NT2/D1 (cell line): ENCODE results near the gene CACNA2D1.

Experiments used
- DNase-seq: peaks from one replicate; pipeline ENCODE4 v3.0.0-alpha.2; 2011; ENCODE audit warnings: low read depth, low spot score
- H3K27me3 ChIP-seq: 2 replicates; pipeline ENCODE4 v1.6.0; 2011; ENCODE audit warnings: mild to moderate bottlenecking; ENCODE audit not compliant: insufficient read length, insufficient read depth
- H3K36me3 ChIP-seq: 2 replicates; pipeline ENCODE4 v1.6.1; 2011; ENCODE audit warnings: mild to moderate bottlenecking, low read length, mixed read lengths; ENCODE audit not compliant: insufficient read depth, insufficient read length
- H3K4me1 ChIP-seq: 2 replicates; pipeline ENCODE4 v1.5.1; 2011; ENCODE audit not compliant: insufficient read depth, insufficient read length
- H3K4me3 ChIP-seq: 2 replicates; pipeline ENCODE4 v1.5.1; 2011; ENCODE audit warnings: low read depth; ENCODE audit not compliant: insufficient read length
- H3K9ac ChIP-seq: 2 replicates; pipeline ENCODE4 v1.6.0; 2011; ENCODE audit warnings: low read depth; ENCODE audit not compliant: insufficient read length
- H3K9me3 ChIP-seq: 2 replicates; pipeline ENCODE4 v1.5.1; 2011; ENCODE audit warnings: mild to moderate bottlenecking, low read length; ENCODE audit not compliant: insufficient read depth
- SUZ12 ChIP-seq: IDR thresholded peaks from 2 replicates; pipeline ENCODE4 v1.6.1; 2011; ENCODE audit not compliant: insufficient read length, insufficient read depth; ENCODE audit errors: extremely low read depth
- YY1 ChIP-seq: IDR thresholded peaks from 2 replicates; pipeline ENCODE4 v1.6.1; 2011; ENCODE audit not compliant: insufficient read length, insufficient read depth
- ZNF274 ChIP-seq: IDR thresholded peaks from 2 replicates; pipeline ENCODE4 v1.6.1; 2011; ENCODE audit warnings: mild to moderate bottlenecking, low read depth, low read length

The CACNA2D1 gene

GRCh38 chr7:82263920-82264782 is 179.4 kb downstream of the CACNA2D1 start:
- H3K36me3 ChIP-seq = no peaks in the 10 kb centered on the region
- no peak overlapping the region for H3K9ac ChIP-seq
- no peak for DNase-seq
- no peaks in the 10 kb centered on the region for H3K4me1 ChIP-seq
- no peak overlapping the region for H3K4me3 ChIP-seq
- TF ChIP-seq ZNF274 = no peak
- TF ChIP-seq YY1 = no peak
- TF ChIP-seq SUZ12 = no peak
- no peaks in the 10 kb centered on the region for H3K27me3 ChIP-seq
- H3K9me3 ChIP-seq = no peaks in the 10 kb centered on the region

GRCh38 chr7:82258181-82258580 is 185.4 kb downstream of the CACNA2D1 start:
- H3K27me3 ChIP-seq = no peaks in the 10 kb centered on the region
- TF ChIP-seq SUZ12 (no peak), ZNF274 (no peak), YY1 (no peak)
- no peak for DNase-seq
- no peaks in the 10 kb centered on the region for H3K4me1 ChIP-seq
- H3K4me3 ChIP-seq = no peak overlapping the region
- no peaks in the 10 kb centered on the region for H3K9me3 ChIP-seq
- H3K36me3 ChIP-seq = no peaks in the 10 kb centered on the region
- H3K9ac ChIP-seq = no peak overlapping the region

DNA sequence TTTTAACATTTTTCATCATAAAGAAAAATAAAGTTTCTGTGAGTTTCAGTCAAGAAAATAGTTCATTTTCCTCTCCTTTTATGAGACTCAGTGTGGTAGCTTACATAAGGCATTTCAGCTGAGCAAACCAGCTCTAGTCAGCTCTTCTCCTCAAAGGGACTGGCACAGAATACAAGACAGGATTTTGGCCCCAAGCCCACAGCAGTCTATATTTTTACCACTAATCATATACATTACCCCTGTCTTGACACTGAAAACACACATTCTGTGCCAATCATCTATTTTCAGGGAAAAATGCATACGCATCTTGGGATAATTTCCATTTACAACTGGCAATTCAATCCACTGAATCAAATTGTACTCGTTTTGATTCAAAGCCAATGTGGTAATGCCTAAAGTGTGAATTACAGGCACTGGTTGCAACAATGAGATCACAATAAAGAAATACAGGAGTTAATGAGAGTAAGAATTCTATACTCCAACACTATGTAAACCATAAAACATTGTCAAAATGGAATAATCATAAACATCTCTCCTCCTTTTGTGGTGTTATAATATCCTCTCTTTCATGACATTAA is 186.4 kb downstream of the CACNA2D1 start:
- Histone ChIP-seq H3K9ac (no peak overlapping the region), H3K4me1 (no peaks in the 10 kb centered on the region), H3K27me3 (no peaks in the 10 kb centered on the region), H3K4me3 (no peak overlapping the region), H3K36me3 (no peaks in the 10 kb centered on the region), H3K9me3 (no peaks in the 10 kb centered on the region)
- TF ChIP-seq YY1 (no peak), SUZ12 (no peak)
- DNase-seq = no peak

DNA sequence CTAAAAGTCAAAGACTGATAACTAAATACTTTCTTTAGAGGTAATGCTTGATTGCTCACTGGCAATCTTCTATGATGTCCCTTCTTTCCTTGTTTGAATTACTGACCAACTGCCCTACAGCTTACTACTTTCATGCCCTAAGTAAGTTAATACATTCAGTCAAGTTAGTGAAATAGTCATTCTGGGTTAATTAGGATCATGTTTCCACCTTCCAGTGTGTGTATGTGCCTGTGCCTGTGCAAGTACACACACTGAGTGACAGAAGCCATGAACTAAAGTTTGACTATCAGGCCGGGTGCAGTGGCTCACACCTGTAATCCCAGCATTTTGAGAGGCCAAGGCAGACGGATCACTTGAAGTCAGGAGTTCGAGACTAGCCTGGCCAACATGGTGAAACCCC is 187.9 kb downstream of the CACNA2D1 start:
- Histone ChIP-seq H3K27me3 (no peaks in the 10 kb centered on the region), H3K9me3 (no peaks in the 10 kb centered on the region), H3K4me3 (no peak overlapping the region), H3K36me3 (no peaks in the 10 kb centered on the region), H3K9ac (no peak overlapping the region), H3K4me1 (no peaks in the 10 kb centered on the region)
- TF ChIP-seq ZNF274 = no peak
- TF ChIP-seq YY1 = no peak
- no peak for TF ChIP-seq SUZ12
- no peak for DNase-seq

DNA sequence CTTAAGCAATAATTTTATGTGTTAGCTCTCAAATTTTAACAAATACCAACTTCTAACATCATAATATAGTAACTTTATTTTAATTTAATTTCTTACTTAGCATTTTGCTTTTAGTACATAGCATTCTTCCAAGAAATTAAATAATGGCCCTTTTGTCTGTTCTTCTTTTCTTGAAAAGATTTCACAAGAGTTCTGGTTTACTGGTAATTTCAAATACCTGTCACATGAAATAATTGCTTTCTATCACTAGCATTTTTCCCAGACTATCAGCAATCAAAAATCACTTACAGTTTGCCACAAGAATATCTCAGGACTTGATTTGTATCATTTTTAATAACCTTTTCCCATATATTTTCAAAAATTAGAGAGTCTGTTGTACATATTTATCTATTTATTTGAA is 193.0 kb downstream of the CACNA2D1 start:
- Histone ChIP-seq H3K27me3 (no peaks in the 10 kb centered on the region), H3K9me3 (no peaks in the 10 kb centered on the region), H3K4me1 (no peaks in the 10 kb centered on the region), H3K4me3 (no peak overlapping the region), H3K9ac (no peak overlapping the region), H3K36me3 (no peaks in the 10 kb centered on the region)
- TF ChIP-seq SUZ12 (no peak), ZNF274 (no peak), YY1 (no peak)
- no peak for DNase-seq

- Histone ChIP-seq H3K36me3 (no peaks in the 10 kb centered on the region), H3K27me3 (no peaks in the 10 kb centered on the region), H3K9ac (no peak overlapping the region), H3K4me1 (no peaks in the 10 kb centered on the region), H3K4me3 (no peak overlapping the region), H3K9me3 (no peaks in the 10 kb centered on the region)
- DNase-seq = no peak
- TF ChIP-seq ZNF274 (no peak), SUZ12 (no peak), YY1 (no peak)
Measured at GRCh38 chr7:82249979-82250378, 193.6 kb downstream of the CACNA2D1 start.

- no peak for TF ChIP-seq ZNF274
- TF ChIP-seq SUZ12 = no peak
- no peak for TF ChIP-seq YY1
- H3K4me1 ChIP-seq = no peaks in the 10 kb centered on the region
Measured at GRCh38 chr7:82247814-82248433, 195.7 kb downstream of the CACNA2D1 start.

More at GRCh38 chr7:82247814-82248433, 195.7 kb downstream of the CACNA2D1 start:
- Histone ChIP-seq H3K27me3 (no peaks in the 10 kb centered on the region), H3K9ac (no peak overlapping the region), H3K9me3 (no peaks in the 10 kb centered on the region), H3K4me3 (no peak overlapping the region), H3K36me3 (no peaks in the 10 kb centered on the region)
- no peak for DNase-seq
